ENCODE data around the gene PLAAT5. TPM values are rescaled to one million over a fixed set of nuclear protein-coding genes. Genes with fewer than 3 reads are reported as not detected.

Gene PLAAT5
- total RNA-seq, 2 experiments from 2014 or later, result not detected

GRCh38 chr11:63492441-63492840 lies 1.5 kb upstream of the PLAAT5 start:
- no peak for DNase-seq
- POLR2A ChIA-PET, result no interaction called here

DNA sequence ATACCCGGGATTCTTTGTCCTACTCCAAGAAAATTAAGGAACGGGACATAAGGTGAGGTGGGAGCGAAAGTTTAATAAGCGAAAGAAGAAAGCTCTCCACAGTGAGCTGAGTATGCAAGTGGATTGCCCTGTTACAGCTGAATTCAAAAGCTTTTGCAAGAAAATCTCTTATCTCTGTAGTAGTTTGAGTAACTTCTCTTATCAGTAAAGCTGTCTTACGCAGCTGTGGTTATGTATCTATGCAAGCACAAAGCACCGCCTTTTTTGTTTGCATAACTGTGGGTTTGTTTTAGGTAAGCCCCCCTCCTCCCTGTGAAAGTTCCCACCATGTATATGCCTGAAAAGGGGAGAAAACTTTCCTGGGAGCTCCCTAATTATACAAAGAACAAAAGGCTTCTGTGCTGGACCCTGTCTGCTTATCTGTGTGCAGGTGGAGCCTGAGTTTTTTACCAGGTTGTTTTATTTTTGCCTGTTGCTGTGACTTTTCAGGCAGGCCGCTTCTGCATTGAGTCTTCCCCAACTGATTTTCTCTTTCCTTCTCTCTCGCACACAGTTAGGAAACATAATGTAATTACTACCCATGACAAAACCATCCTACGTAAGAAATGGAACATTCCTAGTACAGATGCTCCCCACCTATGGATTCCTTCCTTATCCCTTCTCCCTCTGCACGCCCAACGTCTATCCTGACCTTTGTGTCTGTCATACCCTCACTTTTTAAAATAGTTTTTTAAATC lies 837 bp upstream of the PLAAT5 start:
- Mint-ChIP-seq H3K27ac (no peak overlapping the region), H3K27me3 (peaks cover 60% of the 10 kb centered on the region), H3K36me3 (ENCODE audit: low read depth) (no peaks in the 10 kb centered on the region), H3K4me1 (peaks cover 14% of the 10 kb centered on the region), H3K4me3 (peak overlapping the region; percentile 43), H3K9me3 (no peaks in the 10 kb centered on the region)
- DNase-seq, result no peak
- ChIA-PET POLR2A (interaction anchor here (1.0 to 1.2 kb wide), 2 partner anchors 14 to 75 kb away, joined by 3 to 4 read pairs; partner anchors contain the start of gene LGALS12), CTCF (interaction anchor here (1.8 kb wide), 1 partner anchor 13 kb away, joined by 10 read pairs; no protein-coding TSS in a partner anchor)

More at GRCh38 chr11:63492441-63492840, 1.5 kb upstream of the PLAAT5 start:
- Mint-ChIP-seq H3K36me3 (ENCODE audit: low read depth) (no peaks in the 10 kb centered on the region), H3K4me1 (peaks cover 14% of the 10 kb centered on the region), H3K27ac (no peak overlapping the region), H3K9me3 (no peaks in the 10 kb centered on the region), H3K27me3 (peaks cover 65% of the 10 kb centered on the region), H3K4me3 (no peak overlapping the region)
- CTCF ChIA-PET, result no interaction called here

DNA sequence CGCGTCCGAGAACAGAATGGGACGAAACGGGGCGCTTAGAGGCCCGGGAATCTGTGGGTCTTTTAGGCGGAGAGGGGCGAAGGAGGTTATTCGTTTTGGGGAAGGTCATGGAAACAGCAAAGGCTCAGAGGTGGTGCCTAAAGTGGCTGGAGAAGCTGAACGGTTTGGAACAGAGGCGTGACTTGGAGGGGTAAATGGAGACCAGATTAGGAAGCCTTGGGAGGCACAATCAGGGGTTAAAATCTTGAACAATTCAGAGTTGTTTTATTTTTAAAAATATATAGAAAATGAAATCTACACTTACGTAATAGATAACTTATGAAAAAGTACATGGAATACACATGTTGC lies 247 bp upstream of the PLAAT5 start:
- Mint-ChIP-seq H3K27me3 (peaks cover 62% of the 10 kb centered on the region), H3K27ac (no peak overlapping the region), H3K4me1 (peaks cover 14% of the 10 kb centered on the region), H3K4me3 (peak overlapping the region; percentile 67), H3K36me3 (ENCODE audit: low read depth) (no peaks in the 10 kb centered on the region), H3K9me3 (no peaks in the 10 kb centered on the region)
- CTCF ChIA-PET, result interaction anchor here (1.8 kb wide), 1 partner anchor 12 kb away, joined by 10 read pairs; no protein-coding TSS in a partner anchor
- POLR2A ChIA-PET, result interaction anchor here (1.0 to 1.2 kb wide), 3 partner anchors 15 to 122 kb away, joined by 3 to 4 read pairs (median 3); partner anchors contain the start of genes LGALS12 and PLAAT3
- no peak for DNase-seq

GRCh38 chr11:63489879-63490278 lies 1.1 kb downstream of the PLAAT5 start:
- Mint-ChIP-seq H3K27me3 (peaks cover 71% of the 10 kb centered on the region), H3K27ac (no peak overlapping the region), H3K9me3 (peaks cover 9% of the 10 kb centered on the region), H3K4me3 (no peak overlapping the region), H3K4me1 (peaks cover 14% of the 10 kb centered on the region), H3K36me3 (ENCODE audit: low read depth) (peaks cover 6% of the 10 kb centered on the region)
- ChIA-PET CTCF (interaction anchor here (0.8 to 1.8 kb wide), 3 partner anchors 10 to 146 kb away, joined by 3 to 10 read pairs (median 7); no protein-coding TSS in a partner anchor), POLR2A (interaction anchor here (0.8 kb wide), 1 partner anchor 28 kb away, joined by 3 read pairs; no protein-coding TSS in a partner anchor)
- DNase-seq, result no peak

GRCh38 chr11:63488789-63489188 lies 2.2 kb downstream of the PLAAT5 start:
- POLR2A ChIA-PET, result no interaction called here
- Mint-ChIP-seq H3K36me3 (ENCODE audit: low read depth) (peaks cover 10% of the 10 kb centered on the region), H3K4me1 (peaks cover 14% of the 10 kb centered on the region), H3K27me3 (peaks cover 74% of the 10 kb centered on the region), H3K4me3 (no peak overlapping the region), H3K9me3 (peaks cover 13% of the 10 kb centered on the region), H3K27ac (no peak overlapping the region)
- no peak for DNase-seq
- CTCF ChIA-PET, result interaction anchor here (0.8 to 1.6 kb wide), 3 partner anchors 9 to 147 kb away, joined by 3 to 7 read pairs (median 3); no protein-coding TSS in a partner anchor

DNA sequence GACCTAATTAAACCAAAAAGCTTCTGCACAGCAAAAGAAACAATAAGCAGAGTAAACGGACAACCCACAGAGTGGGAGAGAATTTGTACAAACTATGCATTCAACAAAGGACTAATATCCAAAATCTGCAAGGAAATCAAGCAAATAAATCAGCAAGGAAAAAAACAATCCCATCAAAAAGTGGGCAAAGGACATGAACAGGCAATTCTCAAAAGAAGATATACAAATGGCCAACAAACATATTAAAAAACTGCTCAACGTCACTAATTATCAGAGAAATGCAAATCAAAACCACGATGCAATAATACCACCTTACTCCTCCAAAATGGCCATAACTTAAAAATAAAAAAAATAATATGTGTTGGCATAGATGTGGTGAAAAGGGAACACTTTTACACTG lies 5.2 kb downstream of the PLAAT5 start:
- Mint-ChIP-seq H3K9me3 (peaks cover 13% of the 10 kb centered on the region), H3K27me3 (peaks cover 67% of the 10 kb centered on the region), H3K4me3 (no peak overlapping the region), H3K4me1 (peaks cover 3% of the 10 kb centered on the region), H3K36me3 (ENCODE audit: low read depth) (peaks cover 10% of the 10 kb centered on the region), H3K27ac (no peak overlapping the region)
- CTCF ChIA-PET, result no interaction called here
- DNase-seq, result no peak
- POLR2A ChIA-PET, result no interaction called here

DNA sequence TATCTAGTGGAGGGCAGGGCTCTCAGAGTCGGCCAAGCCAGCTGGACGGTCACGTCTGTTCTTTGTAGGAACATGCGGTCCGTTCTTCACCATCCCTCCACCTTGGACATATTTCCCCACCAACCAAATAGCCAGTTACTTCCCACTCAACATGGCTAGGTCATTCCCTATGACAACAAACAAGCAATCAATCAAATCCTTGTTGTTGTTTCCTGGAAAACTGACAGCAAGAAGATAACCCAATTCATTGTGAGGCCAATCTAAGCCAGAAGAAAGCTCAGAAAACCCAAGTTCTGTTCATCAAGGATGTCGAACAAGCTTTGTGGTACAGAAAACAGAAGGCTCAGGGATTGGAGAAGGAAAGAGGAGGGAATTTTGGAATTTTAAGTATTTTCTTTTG lies 10.9 kb downstream of the PLAAT5 start:
- POLR2A ChIA-PET, result interaction anchor here (1.1 kb wide), 1 partner anchor 84 kb away, joined by 3 read pairs; the partner anchor contains the start of gene PLAAT2
- no peak overlapping the region for H3K4me3 Mint-ChIP-seq
- H3K9me3 Mint-ChIP-seq, result peaks cover 11% of the 10 kb centered on the region
- peaks cover 6% of the 10 kb centered on the region for H3K36me3 Mint-ChIP-seq (ENCODE audit: low read depth)
- H3K4me1 Mint-ChIP-seq, result no peaks in the 10 kb centered on the region
- H3K27ac Mint-ChIP-seq, result no peak overlapping the region
- peaks cover 31% of the 10 kb centered on the region for H3K27me3 Mint-ChIP-seq
- DNase-seq, result no peak
- CTCF ChIA-PET, result interaction anchor here (0.8 to 4.9 kb wide), 10 partner anchors 9 to 259 kb away, joined by 3 to 101 read pairs (median 8); partner anchors contain the start of genes LGALS12 and PLAAT5

DNA sequence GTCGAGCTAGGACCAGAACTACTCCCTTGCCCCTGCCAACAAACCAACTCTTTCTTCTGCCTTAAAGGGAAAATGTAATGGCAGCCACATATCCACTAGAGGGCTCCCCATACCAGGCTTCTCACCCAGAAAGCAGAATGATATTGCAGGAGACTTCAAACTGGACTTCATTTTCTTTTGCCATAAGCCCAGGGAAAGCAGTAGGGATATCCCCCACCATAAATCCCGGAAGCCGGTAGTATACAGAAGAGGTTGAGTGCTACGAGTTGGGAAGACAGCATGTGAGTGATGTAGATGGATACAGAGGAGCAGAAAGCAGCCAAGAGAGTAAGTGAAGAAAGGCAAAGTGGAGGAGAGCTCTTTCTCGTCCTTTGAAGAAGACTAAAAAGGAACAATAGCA lies 12.1 kb downstream of the PLAAT5 start:
- H3K27me3 Mint-ChIP-seq, result peaks cover 25% of the 10 kb centered on the region
- DNase-seq, result peak; percentile 55
- ChIA-PET POLR2A (interaction anchor here (0.6 to 1.2 kb wide), 6 partner anchors 58 to 204 kb away, joined by 3 to 8 read pairs (median 4); partner anchors contain the start of genes PLAAT2 and PLAAT4), CTCF (interaction anchor here (0.7 to 4.9 kb wide), 23 partner anchors 9 to 530 kb away, joined by 3 to 101 read pairs (median 4); partner anchors contain the start of genes LGALS12, PLAAT2, PLAAT4 and PLAAT5)
- H3K36me3 Mint-ChIP-seq (ENCODE audit: low read depth), result no peaks in the 10 kb centered on the region
- no peak overlapping the region for H3K4me3 Mint-ChIP-seq
- peaks cover 4% of the 10 kb centered on the region for H3K9me3 Mint-ChIP-seq
- no peaks in the 10 kb centered on the region for H3K4me1 Mint-ChIP-seq
- no peak overlapping the region for H3K27ac Mint-ChIP-seq

- peaks cover 8% of the 10 kb centered on the region for H3K9me3 Mint-ChIP-seq
- CTCF ChIA-PET, result no interaction called here
- no peak overlapping the region for H3K4me3 Mint-ChIP-seq
- no peaks in the 10 kb centered on the region for H3K36me3 Mint-ChIP-seq (ENCODE audit: low read depth)
- no peak overlapping the region for H3K27ac Mint-ChIP-seq
- H3K4me1 Mint-ChIP-seq, result no peaks in the 10 kb centered on the region
- H3K27me3 Mint-ChIP-seq, result peaks cover 19% of the 10 kb centered on the region
- DNase-seq, result no peak
- POLR2A ChIA-PET, result no interaction called here
Observed at GRCh38 chr11:63476618-63477017, 14.3 kb downstream of the PLAAT5 start.

- no peaks in the 10 kb centered on the region for H3K4me1 Mint-ChIP-seq
- ChIA-PET POLR2A (no interaction called here), CTCF (no interaction called here)
- no peak overlapping the region for H3K4me3 Mint-ChIP-seq
- H3K27ac Mint-ChIP-seq, result no peak overlapping the region
- H3K36me3 Mint-ChIP-seq (ENCODE audit: low read depth), result no peaks in the 10 kb centered on the region
- peaks cover 21% of the 10 kb centered on the region for H3K9me3 Mint-ChIP-seq
- no peak for DNase-seq
- peaks cover 29% of the 10 kb centered on the region for H3K27me3 Mint-ChIP-seq
Observed at GRCh38 chr11:63472372-63472771, 18.6 kb downstream of the PLAAT5 start.

GRCh38 chr11:63470311-63470710 lies 20.7 kb downstream of the PLAAT5 start:
- Mint-ChIP-seq H3K36me3 (ENCODE audit: low read depth) (no peaks in the 10 kb centered on the region), H3K4me1 (no peaks in the 10 kb centered on the region), H3K9me3 (peaks cover 16% of the 10 kb centered on the region), H3K4me3 (no peak overlapping the region), H3K27me3 (peaks cover 22% of the 10 kb centered on the region), H3K27ac (no peak overlapping the region)
- no peak for DNase-seq
- POLR2A ChIA-PET, result no interaction called here
- CTCF ChIA-PET, result interaction anchor here (1.2 kb wide), 1 partner anchor 9 kb away, joined by 3 read pairs; no protein-coding TSS in a partner anchor

DNA sequence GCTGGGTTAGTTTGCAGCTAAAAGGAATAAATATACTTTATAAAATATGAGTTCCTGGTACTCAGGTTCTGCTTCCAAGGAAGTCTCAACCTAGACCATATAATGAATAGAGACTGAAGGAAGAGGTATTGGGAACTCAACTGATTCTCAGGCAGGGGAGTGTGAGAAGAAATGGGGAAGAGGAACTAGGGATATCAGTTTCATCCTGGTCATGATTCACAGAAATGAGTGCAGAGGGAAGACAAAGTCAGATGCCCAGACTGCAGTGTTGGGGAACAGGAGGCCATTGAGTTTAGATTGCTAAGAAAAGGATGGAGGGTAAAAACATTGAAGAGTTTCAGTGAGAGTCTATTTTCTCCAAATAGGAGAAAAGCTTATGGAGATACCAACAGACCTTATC lies 28.8 kb downstream of the PLAAT5 start:
- H3K27ac Mint-ChIP-seq, result no peak overlapping the region
- H3K27me3 Mint-ChIP-seq, result peaks cover 20% of the 10 kb centered on the region
- ChIA-PET CTCF (interaction anchor here (1.1 kb wide), 1 partner anchor 276 kb away, joined by 4 read pairs; no protein-coding TSS in a partner anchor), POLR2A (no interaction called here)
- no peak overlapping the region for H3K4me3 Mint-ChIP-seq
- no peaks in the 10 kb centered on the region for H3K36me3 Mint-ChIP-seq (ENCODE audit: low read depth)
- no peaks in the 10 kb centered on the region for H3K9me3 Mint-ChIP-seq
- no peaks in the 10 kb centered on the region for H3K4me1 Mint-ChIP-seq
- no peak for DNase-seq

DNA sequence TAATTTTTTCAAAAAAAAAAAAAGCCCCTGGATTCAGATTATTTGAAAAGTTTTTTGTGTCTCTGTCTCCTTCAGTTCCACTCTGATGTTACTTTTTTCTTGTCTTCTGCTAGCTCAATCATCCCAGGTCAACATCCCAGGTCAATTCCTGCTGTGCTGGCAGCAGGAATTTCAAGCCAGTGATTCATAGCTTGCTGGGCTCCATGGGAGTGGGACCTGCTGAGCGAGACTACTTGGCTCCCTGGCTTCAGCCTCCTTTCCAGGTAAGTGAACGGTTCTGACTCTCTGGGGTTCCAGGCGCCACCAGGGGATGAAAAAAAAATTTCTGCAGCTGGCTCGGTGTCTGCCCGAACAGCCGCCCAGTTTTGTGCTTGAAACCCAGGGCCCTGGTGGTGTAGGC lies 31.4 kb downstream of the PLAAT5 start:
- Mint-ChIP-seq H3K4me1 (no peaks in the 10 kb centered on the region), H3K4me3 (no peak overlapping the region), H3K9me3 (no peaks in the 10 kb centered on the region), H3K27me3 (peaks cover 20% of the 10 kb centered on the region), H3K36me3 (ENCODE audit: low read depth) (no peaks in the 10 kb centered on the region), H3K27ac (no peak overlapping the region)
- POLR2A ChIA-PET, result no interaction called here
- CTCF ChIA-PET, result no interaction called here
- no peak for DNase-seq

Data from activated CD4-positive, alpha-beta memory T cell treated with anti-CD3 and anti-CD28 coated beads, Interleukin-2, amount 10 ng/mL, durations not matched to agents 7 days and 5 days (primary cell).